ENCODE results near the gene STRADA.

STRADA gene

GRCh38 chr17:63689479-63689878, 52.1 kb downstream of the STRADA start:
- TF ChIP-seq CTCF (IDR thresholded peaks at IDR 0.05) (no peak), ZFX (IDR thresholded peaks at IDR 0.05; ENCODE audit: borderline replicate concordance) (no peak)
- no peak overlapping the region for H3K27ac ChIP-seq

- TF ChIP-seq ZFX (IDR thresholded peaks at IDR 0.05; ENCODE audit: borderline replicate concordance) = no peak
- TF ChIP-seq CTCF (IDR thresholded peaks at IDR 0.05) = no peak
- no peak overlapping the region for H3K27ac ChIP-seq
These were observed 53.1 kb downstream of the STRADA start for GRCh38 chr17:63688396-63689020.

GRCh38 chr17:63686138-63686685, 55.4 kb downstream of the STRADA start:
- no peak overlapping the region for H3K27ac ChIP-seq
- TF ChIP-seq CTCF (IDR thresholded peaks at IDR 0.05) (no peak), ZFX (IDR thresholded peaks at IDR 0.05; ENCODE audit: borderline replicate concordance) (no peak)

- H3K27ac ChIP-seq = no peak overlapping the region
- TF ChIP-seq ZFX (IDR thresholded peaks at IDR 0.05; ENCODE audit: borderline replicate concordance) (no peak), CTCF (IDR thresholded peaks at IDR 0.05) (no peak)
These were observed 56.0 kb downstream of the STRADA start for GRCh38 chr17:63685578-63685977.

- TF ChIP-seq ZFX (IDR thresholded peaks at IDR 0.05; ENCODE audit: borderline replicate concordance) (no peak), CTCF (IDR thresholded peaks at IDR 0.05) (no peak)
- no peak overlapping the region for H3K27ac ChIP-seq
These were observed 56.6 kb downstream of the STRADA start for GRCh38 chr17:63685041-63685440.

- H3K27ac ChIP-seq = no peak overlapping the region
- TF ChIP-seq CTCF (IDR thresholded peaks at IDR 0.05) = no peak
- TF ChIP-seq ZFX (IDR thresholded peaks at IDR 0.05; ENCODE audit: borderline replicate concordance) = no peak
These were observed 58.6 kb downstream of the STRADA start for GRCh38 chr17:63682981-63683380.

GRCh38 chr17:63682441-63682840, 59.2 kb downstream of the STRADA start:
- H3K27ac ChIP-seq = no peak overlapping the region
- TF ChIP-seq CTCF (IDR thresholded peaks at IDR 0.05) = no peak
- TF ChIP-seq ZFX (IDR thresholded peaks at IDR 0.05; ENCODE audit: borderline replicate concordance) = no peak
